Fibroblast of lung (primary cell): Measurements from ENCODE around the gene C2orf78.

Experiments
- EZH2 ChIP-seq: IDR thresholded peaks from 2 replicates; pipeline ENCODE4 v1.5.1; 2012; ENCODE audit warnings: low read length, control low read depth, mild to moderate bottlenecking; ENCODE audit errors: missing control alignments
- TF ChIP-seq, protein P1 (sequence below), 2 donors: IDR thresholded peaks in 1 of 2; conservative IDR thresholded peaks in 1 of 2; 1 replicate in 1 of 2; 2 replicates in 1 of 2; pipeline ENCODE4 v1.5.1; 2011 to 2012; ENCODE audit warnings: low read length in 2 of 2, control low read depth in 1 of 2, inconsistent platforms in 1 of 2, low read depth in 1 of 2, mild to moderate bottlenecking in 1 of 2

DNA sequence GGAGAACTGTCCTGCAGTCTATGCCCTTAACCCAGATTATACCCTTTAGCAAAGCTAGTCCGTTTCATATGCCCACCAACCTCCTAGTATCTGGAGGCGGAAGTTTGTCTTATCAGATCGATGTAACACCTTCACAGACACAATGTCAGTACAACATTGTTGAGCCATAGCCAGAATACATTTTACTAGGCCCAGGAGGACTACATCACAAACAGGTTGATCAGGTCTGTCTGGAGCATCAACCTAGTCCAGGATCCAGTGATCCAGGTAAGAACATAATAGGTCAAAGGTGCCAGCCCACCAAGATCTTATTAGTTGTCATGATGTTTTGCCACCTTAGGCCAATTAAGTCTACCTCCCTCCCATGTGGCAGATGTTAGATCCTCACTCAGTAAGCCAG is 44.9 kb upstream of the C2orf78 start:
- TF ChIP-seq, protein P1, sequence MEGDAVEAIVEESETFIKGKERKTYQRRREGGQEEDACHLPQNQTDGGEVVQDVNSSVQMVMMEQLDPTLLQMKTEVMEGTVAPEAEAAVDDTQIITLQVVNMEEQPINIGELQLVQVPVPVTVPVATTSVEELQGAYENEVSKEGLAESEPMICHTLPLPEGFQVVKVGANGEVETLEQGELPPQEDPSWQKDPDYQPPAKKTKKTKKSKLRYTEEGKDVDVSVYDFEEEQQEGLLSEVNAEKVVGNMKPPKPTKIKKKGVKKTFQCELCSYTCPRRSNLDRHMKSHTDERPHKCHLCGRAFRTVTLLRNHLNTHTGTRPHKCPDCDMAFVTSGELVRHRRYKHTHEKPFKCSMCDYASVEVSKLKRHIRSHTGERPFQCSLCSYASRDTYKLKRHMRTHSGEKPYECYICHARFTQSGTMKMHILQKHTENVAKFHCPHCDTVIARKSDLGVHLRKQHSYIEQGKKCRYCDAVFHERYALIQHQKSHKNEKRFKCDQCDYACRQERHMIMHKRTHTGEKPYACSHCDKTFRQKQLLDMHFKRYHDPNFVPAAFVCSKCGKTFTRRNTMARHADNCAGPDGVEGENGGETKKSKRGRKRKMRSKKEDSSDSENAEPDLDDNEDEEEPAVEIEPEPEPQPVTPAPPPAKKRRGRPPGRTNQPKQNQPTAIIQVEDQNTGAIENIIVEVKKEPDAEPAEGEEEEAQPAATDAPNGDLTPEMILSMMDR (conservative IDR thresholded peaks at IDR 0.05 in 1 of 2, IDR thresholded peaks at IDR 0.05 in 1 of 2; ENCODE audit: low read depth in 1 of 2, low read length in 2 of 2) = no peak
- no peak for TF ChIP-seq EZH2
